ENCODE measurements around the gene FIZ1.

FIZ1 gene

DNA sequence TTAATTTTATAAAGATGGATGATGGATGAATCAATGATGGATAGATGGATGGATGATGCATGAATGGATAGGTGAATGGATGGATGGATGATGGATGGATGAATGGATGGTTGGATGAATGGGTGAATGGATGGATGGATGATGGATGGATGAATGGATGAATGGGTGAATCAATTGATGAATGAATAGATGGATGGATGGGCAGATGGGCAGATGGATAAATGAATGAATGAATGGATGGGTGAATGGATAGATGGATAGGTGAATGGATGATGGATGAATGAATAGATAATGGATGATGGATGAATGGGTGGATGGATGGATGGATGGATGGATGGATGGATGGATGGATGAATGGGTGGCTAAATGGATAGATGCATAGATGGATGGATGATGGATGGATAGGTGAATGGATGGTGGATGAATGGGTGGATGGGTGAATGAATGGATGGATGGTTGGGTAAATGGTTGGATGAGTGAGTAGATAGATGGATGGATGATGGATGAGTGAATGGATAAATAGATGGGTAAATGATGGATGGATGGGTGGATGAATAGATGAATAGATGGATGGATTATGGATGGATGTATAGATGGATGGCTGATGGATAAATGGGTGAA lies 31.5 kb downstream of the FIZ1 start:
- DNase-seq: no peak

DNA sequence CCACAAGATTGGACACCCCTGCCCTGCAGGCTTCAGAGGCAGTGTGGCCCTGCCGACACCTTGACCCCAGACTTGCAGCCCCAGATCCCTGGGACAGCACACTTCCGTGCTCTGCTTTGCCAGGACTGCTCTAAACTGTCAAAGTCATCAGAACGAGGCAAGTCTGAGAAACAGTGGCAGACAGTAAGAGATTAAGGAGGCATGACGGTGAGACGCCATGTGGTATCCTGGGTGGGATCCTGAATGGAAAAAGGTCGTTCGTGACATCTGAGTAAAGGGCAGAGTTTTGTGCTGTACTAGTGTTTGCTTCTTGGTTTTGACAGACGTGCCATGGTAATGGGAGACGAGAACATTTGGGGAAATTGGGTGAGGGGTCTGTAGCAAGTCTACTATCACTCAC lies 32.5 kb downstream of the FIZ1 start:
- no peak for DNase-seq

DNA sequence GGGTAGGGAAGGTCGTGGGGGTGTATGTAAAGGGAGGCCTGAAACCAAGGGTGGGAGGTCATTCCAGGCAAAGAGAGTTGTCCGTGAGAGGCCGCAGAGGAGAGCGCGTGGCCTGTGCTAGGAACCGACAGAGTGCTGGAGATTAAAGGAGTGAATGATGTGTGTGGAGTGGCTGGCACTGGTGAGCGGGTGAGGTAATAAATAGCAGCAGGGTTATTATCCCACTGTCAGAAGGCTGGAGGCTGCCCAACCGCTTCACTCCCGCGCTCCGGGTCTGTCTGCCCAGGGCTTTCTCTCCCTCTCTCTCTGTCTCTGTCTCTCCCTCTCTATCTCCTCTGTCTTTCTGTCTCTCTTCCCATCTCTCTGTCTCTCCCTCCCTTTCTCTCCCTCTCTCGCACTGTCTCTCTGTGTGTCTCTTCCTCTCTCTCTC lies 36.0 kb downstream of the FIZ1 start:
- no peak for DNase-seq

DNA sequence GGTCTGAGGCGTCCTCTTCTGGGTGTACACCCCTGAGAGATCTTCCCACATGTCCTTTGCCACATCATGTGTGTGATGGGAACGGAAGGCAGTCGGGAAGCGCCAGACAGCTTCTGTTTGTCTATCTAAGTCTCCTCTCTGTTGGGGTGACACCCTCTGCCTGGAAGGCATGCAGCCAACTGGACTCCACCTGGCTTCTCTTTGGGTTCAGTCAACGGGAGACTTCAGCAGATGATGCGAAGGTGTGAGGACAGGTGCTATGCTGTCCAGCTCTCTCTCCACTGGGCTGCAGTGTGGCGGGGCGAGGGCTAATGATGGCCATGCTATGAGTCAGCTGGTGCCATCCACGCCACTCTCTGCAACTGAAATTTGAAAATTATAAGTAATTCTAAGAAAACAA lies 39.6 kb downstream of the FIZ1 start:
- DNase-seq: no peak

DNA sequence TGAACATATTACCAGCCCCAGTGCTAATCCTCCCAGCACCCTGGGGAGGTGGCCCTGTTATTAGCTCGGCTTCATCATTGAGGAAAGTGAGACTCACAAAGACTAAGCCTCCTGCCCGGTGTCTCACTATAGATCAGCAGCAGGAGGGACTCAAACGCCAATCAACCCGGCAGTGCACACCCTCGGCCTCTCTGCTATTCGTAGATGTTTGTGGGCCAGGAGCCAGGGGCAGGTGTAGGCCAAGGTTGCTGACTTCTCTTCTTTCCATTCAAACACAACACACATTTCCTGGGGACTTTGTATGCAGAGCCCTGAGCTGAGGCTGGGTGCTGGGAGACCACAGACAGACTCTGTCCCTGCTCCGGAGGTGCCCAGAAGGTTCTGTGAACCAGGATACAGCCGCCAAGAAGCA lies 44.6 kb downstream of the FIZ1 start:
- no peak for DNase-seq

DNA sequence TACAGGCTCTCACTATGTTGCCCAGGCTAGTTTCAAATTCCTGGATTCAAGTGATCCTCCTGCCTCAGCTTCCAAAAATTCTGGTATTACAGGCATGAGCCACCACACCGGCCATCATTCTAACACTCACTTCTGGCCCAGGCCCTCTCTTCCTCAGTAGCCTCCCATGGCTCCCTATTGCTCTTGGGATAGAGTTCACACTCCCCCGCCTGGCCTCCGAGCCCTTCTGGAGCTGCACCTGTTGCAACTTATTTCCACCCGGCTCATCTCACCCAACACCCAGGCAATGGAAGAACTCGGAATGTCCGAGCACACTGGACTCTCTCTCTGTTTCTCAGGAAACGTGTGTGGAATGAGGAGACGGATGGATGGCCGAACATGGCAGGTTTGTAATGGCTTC lies 45.0 kb downstream of the FIZ1 start:
- no peak for DNase-seq

DNA sequence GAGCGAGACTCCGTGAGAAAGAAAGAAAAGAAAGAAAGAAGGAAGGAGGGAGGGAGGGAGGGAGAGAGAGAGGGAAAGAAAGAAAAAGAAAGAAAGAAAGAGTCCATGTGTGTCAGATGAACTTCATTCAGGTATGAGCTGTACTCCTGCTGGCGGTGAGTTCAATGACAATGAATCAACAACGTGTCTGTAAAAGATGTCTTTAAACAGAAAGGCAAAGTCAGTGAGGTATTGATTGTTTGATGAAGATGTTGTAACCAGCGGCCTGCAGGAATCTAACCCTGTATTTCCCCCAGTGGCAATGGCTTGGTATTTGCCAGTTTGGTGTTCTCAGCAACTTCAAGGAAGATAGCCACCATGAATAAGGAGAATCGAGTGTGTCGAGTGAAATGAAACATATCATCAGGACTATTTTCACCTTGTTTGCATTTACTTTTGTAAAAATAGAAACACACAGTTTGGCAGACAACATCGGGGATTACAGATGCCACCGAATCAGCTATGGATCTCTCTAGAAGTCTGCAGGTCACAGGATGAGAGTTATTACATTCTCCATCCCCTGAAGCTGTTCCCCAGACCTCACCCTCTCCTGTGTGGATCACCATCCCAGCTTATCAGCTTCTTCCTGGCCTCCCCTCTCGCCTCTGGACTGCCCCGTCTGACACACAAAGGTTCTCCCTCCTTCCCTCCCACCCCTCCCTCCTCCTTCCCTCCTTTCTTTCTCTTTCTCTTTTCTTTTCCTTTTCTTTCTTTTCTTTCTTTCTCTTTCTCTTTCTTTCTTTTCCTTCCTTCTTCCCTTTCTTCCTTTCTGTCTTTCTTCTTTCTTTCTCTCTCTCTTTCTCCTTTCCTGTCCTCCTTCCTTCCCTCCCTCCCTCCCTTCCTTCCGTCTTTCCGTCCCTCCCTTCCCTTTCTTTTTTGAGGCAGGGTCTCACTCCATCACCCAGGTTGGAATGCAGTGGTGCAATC lies 45.8 kb downstream of the FIZ1 start:
- no peak for DNase-seq

DNA sequence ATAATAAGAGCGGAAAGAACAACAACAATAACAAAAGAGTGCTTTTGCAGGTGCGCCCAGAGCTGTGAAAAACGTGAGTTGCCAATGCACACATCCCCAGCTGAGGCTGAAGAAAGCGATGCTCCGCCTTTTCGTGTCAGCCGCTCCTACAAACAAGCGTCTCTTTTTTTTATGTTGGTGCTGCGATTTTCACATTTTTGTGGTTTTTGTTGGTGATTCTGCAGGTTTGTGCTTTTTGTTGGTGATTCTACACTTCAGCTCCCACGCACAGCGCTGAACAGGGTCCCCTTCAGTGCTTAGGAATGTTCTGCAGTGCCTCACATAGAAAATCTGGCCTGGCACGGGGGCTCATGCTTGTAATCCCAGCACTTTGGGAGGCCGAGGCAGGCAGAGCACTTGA lies 46.7 kb downstream of the FIZ1 start:
- DNase-seq: no peak

DNA sequence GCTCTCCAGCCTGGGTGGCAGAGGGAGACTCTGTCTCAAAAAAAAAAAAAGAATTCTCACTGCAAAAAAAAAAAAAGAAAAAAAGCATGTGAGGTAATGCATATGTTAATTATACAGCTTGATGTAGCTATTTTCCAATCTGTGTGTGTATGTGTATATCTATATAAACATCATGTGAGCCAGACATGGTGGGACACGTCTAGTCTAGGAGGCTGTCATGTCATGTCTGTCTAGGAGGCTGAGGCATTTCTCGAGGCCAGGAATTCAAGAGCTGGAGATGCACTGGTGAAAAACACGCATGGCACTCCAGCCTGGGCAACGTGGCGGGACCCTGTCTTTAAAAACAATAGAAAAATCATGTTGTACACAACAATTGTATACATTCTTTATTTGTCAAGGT lies 47.1 kb downstream of the FIZ1 start:
- no peak for DNase-seq

DNA sequence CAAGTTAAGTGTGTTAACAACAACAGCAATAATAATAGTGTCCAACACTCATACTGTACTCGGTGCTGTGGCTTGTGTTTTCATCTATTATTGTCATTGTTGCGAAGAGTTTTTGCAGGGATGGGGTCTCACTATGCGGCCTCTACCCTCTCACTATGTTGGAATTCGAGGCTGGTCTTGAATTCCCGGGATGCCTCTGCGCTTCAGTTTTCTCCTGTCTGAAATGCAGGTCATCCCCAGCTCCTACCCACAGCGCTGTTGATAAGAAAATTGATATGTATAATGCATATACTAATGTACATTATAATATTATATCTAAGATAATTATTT lies 49.0 kb downstream of the FIZ1 start:
- no peak for DNase-seq

DNA sequence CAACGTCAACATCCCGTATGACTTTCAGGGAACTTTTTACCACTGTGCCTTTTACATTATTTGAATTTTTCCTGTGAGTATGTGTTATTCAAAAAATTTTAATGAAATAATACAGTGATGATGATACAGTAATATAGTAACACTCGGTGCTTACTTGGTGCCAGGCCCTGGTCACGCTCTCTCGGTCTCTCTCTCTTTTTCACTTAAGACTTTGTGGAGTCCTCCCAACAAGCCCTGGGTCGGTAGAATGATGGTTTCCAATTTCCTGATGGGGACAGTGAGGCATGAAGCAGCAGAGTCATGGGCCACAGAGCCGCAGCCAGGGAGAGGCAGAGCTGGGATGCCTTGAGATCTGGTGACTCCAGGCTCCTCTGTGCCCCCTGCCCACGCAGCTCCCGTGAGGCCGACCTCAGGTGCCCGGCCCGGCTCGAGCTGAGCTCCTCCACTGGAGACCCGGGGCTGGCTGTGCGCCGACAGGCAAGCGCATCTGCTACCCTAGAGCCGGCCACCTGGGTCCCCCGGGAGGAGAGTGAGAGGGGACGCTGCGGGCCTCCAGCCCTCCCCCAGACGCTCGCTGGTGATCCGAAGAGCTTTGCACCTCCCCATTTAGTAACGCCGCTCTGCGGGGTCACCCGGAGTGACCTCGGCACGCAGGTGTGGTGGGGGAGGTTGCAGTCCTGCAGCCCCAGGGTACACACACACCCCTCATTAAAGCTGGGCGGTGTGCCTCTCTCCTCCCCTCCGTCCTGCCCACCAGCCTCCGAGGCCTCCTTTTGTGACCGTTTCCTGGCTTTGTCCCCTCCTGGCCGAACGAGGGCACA lies 49.6 kb downstream of the FIZ1 start:
- peak; percentile 79 for DNase-seq

DNA sequence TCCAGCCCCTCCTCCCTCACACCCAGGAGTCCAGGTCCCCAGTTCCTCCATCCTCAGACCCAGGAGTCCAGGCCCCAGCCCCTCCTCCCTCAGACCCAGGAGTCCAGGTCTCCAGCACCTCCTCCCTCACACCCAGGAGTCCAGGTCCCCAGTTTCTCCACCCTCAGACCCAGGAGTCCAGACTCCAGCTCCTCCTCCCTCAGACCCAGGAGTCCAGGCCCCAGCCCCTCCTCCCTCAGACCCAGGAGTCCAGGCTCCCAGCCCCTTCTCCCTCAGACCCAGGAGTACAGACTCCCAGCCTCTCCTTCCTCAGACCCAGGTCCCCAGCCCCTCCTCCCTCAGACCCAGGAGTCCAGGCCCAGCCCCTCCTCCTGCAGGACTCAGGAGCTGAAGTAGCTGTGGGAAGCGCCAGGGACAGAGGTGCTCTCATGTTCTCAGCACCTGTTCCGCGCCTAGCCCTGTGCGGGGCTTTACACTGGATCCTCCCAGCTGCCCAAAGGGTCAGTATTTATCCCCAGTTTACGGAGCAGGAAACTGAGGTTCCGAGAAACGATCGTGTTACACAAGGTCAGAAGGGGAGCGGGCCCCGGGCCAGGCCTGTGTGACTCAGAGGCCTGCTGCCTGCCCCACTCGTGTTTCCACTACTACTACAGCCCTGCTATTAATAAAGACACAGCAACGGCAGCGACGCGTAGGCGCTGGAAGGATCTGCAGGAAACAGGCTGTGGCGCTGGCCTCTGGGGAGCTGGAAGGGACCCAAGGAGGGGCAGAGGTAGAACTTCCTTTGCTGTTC lies 52.3 kb downstream of the FIZ1 start:
- no peak for DNase-seq

DNA sequence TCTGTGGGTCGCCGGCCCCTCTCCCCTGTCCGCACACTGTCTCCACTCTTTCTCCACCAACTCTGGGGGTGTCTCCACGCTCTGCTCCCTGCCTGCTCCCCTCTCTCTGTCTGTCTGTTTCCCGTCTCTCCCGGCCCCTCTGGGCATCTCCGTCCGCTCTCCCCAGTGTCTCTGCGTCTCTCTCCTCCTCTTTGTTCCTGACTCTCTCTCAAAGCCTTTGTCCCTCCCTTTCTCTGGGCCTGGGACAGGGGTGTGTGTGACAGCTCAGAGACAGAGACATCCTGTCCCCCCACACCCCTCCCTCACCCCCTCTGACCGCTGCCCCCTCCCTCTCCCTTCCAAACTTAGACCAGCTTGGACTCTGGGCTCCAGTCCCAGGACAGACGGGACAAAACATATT lies 53.3 kb downstream of the FIZ1 start:
- no peak for DNase-seq

DNA sequence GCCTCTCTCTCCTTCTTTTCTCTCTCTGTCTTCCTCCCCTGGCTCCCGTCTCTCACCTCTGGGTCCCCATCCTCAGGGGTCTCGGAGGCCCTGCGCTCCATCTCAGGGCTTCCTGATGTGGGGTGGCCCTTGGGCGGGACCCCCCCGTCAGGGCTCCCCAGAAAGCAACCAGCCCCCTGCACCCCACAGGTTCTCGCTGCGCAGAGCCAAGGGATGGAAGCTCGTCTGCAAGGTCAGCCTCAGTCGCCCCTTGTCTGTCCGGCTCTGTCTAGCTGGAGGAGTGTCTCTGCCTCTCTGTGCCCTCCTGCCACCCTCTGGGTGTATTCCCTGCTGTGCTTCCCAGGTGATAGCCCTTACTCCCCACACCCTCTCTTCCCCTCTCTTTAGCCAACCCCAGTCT lies 53.9 kb downstream of the FIZ1 start, which contains the start of gene SBK3:
Gene SBK3 (minus strand): TSS at position 101 of the 400 bp plus-strand sequence. CDS start 0 bp downstream, at position 101.
- no peak for DNase-seq

DNA sequence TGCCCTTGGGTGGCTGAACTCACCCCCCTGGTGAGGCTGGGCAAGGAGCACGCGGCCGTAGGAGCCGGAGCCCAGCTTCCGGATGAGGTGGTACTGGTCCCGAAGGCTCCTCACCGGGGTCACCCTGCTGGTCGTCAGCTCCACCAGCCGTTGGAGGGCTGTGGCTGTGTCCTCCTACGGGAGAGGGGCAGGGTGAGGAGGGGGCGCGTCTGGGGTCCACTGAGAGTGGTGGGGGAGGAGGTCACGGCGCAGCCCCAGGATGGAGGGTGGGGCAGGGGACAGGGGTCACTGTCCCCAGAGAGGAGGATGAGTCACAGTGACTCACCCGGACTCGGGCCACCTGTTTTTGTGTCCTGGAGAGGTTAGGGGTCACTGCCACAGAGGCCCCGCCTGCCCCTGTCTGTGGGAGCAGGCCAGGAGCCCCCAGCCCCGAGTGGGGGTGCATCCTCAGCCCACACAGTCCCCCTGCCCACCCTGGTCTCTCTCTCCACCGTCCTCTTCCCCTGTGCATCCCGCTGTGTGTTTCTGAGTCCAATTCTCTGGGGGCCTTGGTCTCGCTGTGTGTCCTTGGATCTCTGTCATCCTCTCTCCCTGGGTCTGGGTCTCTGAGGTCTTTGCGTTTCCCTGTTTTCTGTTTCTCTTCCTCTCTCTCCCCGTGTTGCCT lies 54.4 kb downstream of the FIZ1 start:
- DNase-seq: no peak

DNA sequence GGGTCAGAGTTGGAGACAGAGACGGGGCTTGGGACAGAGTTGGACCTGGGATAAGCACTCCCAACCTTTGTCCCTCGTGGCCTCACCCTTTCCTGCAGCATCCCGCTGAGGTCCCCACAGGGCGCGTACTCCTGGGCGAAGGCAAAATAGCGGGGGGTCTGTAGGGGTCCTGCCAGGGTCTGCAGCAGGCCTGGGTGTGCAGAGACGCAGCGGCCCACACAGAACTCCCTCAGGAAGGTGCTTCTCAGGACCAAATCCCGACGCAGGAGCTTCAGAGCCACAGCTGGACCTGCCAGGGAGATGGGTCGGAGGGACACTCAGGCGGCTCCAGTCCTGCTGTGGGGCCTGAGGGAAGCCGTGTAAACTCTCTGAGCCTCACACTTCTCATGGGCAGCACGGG lies 55.3 kb downstream of the FIZ1 start:
- DNase-seq: no peak

DNA sequence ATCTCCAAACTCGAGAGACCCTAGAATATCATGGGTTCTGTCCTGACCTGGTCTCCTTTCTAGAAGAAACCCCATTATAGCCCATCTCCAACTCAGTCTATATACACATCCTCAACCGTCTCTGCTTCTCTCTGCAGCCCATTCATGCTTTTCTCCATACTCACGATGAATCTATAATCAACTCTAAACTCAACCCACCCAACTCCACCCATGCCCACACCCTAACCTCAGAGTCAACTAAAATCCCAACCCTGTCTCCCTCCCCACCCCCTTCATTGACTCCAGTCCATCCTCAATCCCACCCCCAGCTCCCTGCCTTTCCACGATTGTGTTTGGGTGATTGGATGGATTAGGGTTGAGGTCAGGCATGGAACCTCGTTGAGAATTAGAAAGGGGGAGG lies 55.8 kb downstream of the FIZ1 start:
- DNase-seq: no peak

DNA sequence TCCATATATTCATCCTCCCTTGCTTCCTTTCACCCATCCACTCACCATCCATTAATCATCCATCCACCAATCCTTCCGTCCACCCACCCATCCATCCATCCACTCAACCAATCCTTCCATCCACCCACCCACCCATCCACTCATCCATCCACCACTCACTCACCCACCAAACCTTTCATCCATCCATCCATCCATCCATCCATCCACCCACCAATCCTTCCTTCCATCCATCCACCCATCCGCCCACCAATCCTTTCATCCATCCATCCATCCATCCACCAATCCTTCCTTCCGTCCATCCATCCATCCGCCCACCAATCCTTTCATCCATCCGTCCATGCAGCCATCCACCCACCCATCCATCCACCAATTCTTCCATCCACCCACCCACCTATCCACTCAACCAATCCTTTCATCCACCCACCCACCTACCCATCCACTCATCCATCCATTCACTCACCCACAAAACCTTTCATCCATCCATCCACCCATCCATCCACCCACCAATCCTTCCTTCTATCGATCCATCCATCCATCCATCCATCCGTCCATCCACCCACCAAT lies 56.9 kb downstream of the FIZ1 start:
- DNase-seq: no peak

Data from retina (tissue), 1 donor.